ENCODE results near the gene ARFIP2.

- TF ChIP-seq CTCF (IDR thresholded peaks at IDR 0.05; ENCODE audit: control extremely low read depth in 1 of 3, insufficient read depth in 1 of 3, low read depth in 1 of 3, low read length in 3 of 3) (no peak), EZH2 (IDR thresholded peaks at IDR 0.05; ENCODE audit: low read depth, low read length, severe bottlenecking) (no peak), SP4 (IDR thresholded peaks at IDR 0.05; ENCODE audit: low read length) (no peak), TCF12 (IDR thresholded peaks at IDR 0.05; ENCODE audit: low read depth, low read length) (0 out of 2 replicates have a peak, but pooled peaks have one; percentile 63), ZNF274 (IDR thresholded peaks at IDR 0.05; ENCODE audit: borderline replicate concordance, extremely low read depth, low read length) (no peak), POLR2AphosphoS5 (IDR thresholded peaks at IDR 0.05; ENCODE audit: low read depth, low read length) (no peak), PHF8 (conservative IDR thresholded peaks at IDR 0.05; ENCODE audit: low read depth, low read length) (no peak), POLR2A (IDR thresholded peaks at IDR 0.05; ENCODE audit: control extremely low read depth in 1 of 2, low read depth in 2 of 2, low read length in 2 of 2) (no peak), MAX (IDR thresholded peaks at IDR 0.05) (no peak)
Measured at GRCh38 chr11:6427516-6427915, 53.6 kb downstream of the ARFIP2 start.
